Neural progenitor cell (in vitro differentiated cells): ENCODE data around the gene SPATA31D1. TPM values are rescaled to one million over a fixed set of nuclear protein-coding genes. Genes with fewer than 3 reads are reported as not detected.

ENCODE experiments used
- DNase-seq: peaks from one replicate; pipeline ENCODE4 v3.0.0-alpha.2; 2016; ENCODE audit warnings: low spot score
- H2AFZ ChIP-seq: fragments of 200-600 bp; sonication (generic); replicated peaks from 2 replicates; pipeline ENCODE4 v1.6.1; 2016; ENCODE audit warnings: antibody characterized with exemption
- H3F3A ChIP-seq: fragments of 200-600 bp; sonication (generic); 2 replicates; pipeline ENCODE4 v1.6.1; 2016; ENCODE audit warnings: antibody characterized with exemption, low read depth
- H3K27ac ChIP-seq: fragments of 200-600 bp; sonication (generic); 2 replicates; pipeline ENCODE4 v1.5.1; 2016; ENCODE audit warnings: mild to moderate bottlenecking
- H3K27me3 ChIP-seq: fragments of 200-600 bp; sonication (generic); 2 replicates; pipeline ENCODE4 v1.6.1; 2016; ENCODE audit warnings: mild to moderate bottlenecking, moderate library complexity
- H3K36me3 ChIP-seq: fragments of 200-600 bp; sonication (generic); 2 replicates; pipeline ENCODE4 v1.5.1; 2016
- H3K4me1 ChIP-seq: fragments of 200-600 bp; sonication (generic); 2 replicates; pipeline ENCODE4 v1.6.1; 2016; ENCODE audit warnings: mixed run types
- H3K4me2 ChIP-seq: fragments of 200-600 bp; sonication (generic); 2 replicates; pipeline ENCODE4 v1.6.1; 2016
- H3K4me3 ChIP-seq: fragments of 200-600 bp; sonication (generic); 2 replicates; pipeline ENCODE4 v1.5.1; 2016
- H3K79me2 ChIP-seq: fragments of 200-600 bp; sonication (generic); 2 replicates; pipeline ENCODE4 v1.6.1; 2016; ENCODE audit warnings: low read depth
- H3K9ac ChIP-seq: fragments of 200-600 bp; sonication (generic); 2 replicates; pipeline ENCODE4 v1.6.1; 2016
- H3K9me3 ChIP-seq: fragments of 200-600 bp; sonication (generic); 2 replicates; pipeline ENCODE4 v1.5.1; 2016; ENCODE audit warnings: low read depth
- H4K20me1 ChIP-seq: fragments of 200-600 bp; sonication (generic); 2 replicates; pipeline ENCODE4 v1.6.1; 2016; ENCODE audit warnings: low read depth
- H3K27ac Mint-ChIP-seq: 3 replicates; pipeline ENCODE4 v1.8.0; 2021; ENCODE audit warnings: mixed read lengths
- H3K27me3 Mint-ChIP-seq: 2 replicates; pipeline ENCODE4 v1.8.0; 2022; ENCODE audit warnings: low read depth, mild to moderate bottlenecking, inconsistent platforms, moderate library complexity, mixed read lengths; ENCODE audit not compliant: insufficient read depth
- H3K36me3 Mint-ChIP-seq: 3 replicates; pipeline ENCODE4 v1.8.0; 2021; ENCODE audit warnings: mixed read lengths
- H3K4me1 Mint-ChIP-seq: 3 replicates; pipeline ENCODE4 v1.8.0; 2021; ENCODE audit warnings: mixed read lengths
- H3K4me3 Mint-ChIP-seq: 3 replicates; pipeline ENCODE4 v1.8.0; 2021; ENCODE audit warnings: mild to moderate bottlenecking, moderate library complexity, mixed read lengths
- H3K9me3 Mint-ChIP-seq: 3 replicates; pipeline ENCODE4 v1.8.0; 2020; ENCODE audit warnings: mixed read lengths
- CTCF ChIP-seq: fragments of 200-600 bp; sonication (generic); IDR thresholded peaks from 2 replicates; pipeline ENCODE4 v1.5.1; 2017; ENCODE audit warnings: antibody characterized with exemption, mild to moderate bottlenecking
- EZH2 ChIP-seq: fragments of 200-600 bp; sonication (generic); IDR thresholded peaks from 2 replicates; pipeline ENCODE4 v1.6.1; 2017; ENCODE audit warnings: antibody characterized with exemption, mild to moderate bottlenecking, moderate library complexity
- EZH2phosphoT487 ChIP-seq: fragments of 200-600 bp; sonication (generic); IDR thresholded peaks from 2 replicates; pipeline ENCODE4 v1.6.1; 2017; ENCODE audit warnings: antibody characterized with exemption
- total RNA-seq: library from RNA; depleted of rRNA; stranded (reverse); fragments of >200 nt; gene quantifications from 2 replicates; pipeline ENCODE4 v1.2.3, GENCODE V29; 2015; ENCODE audit warnings: low replicate concordance

SPATA31D1 gene
- total RNA-seq, 1 donor from 2014 or later, result not detected

- no peak for DNase-seq
- H3K27me3 ChIP-seq, result no peaks in the 10 kb centered on the region
- H3K27ac Mint-ChIP-seq, result no peak overlapping the region
- no peaks in the 10 kb centered on the region for H3F3A ChIP-seq
- no peaks in the 10 kb centered on the region for H3K36me3 Mint-ChIP-seq
- H3K4me3 ChIP-seq, result no peak overlapping the region
- no peak overlapping the region for H3K27ac ChIP-seq
- H3K79me2 ChIP-seq, result no peaks in the 10 kb centered on the region
- H3K9me3 ChIP-seq, result no peaks in the 10 kb centered on the region
- H3K27me3 Mint-ChIP-seq, result no peaks in the 10 kb centered on the region
- H3K9ac ChIP-seq, result no peak overlapping the region
- H2AFZ ChIP-seq, result no peak overlapping the region
- H3K4me3 Mint-ChIP-seq, result no peak overlapping the region
- H4K20me1 ChIP-seq, result no peaks in the 10 kb centered on the region
- no peaks in the 10 kb centered on the region for H3K9me3 Mint-ChIP-seq
- H3K36me3 ChIP-seq, result no peaks in the 10 kb centered on the region
- TF ChIP-seq CTCF (no peak), EZH2phosphoT487 (no peak), EZH2 (no peak)
- peaks cover 7% of the 10 kb centered on the region for H3K4me1 Mint-ChIP-seq
- no peak overlapping the region for H3K4me2 ChIP-seq
- H3K4me1 ChIP-seq, result no peaks in the 10 kb centered on the region
These were observed 6.7 kb upstream of the SPATA31D1 start for GRCh38 chr9:81981883-81982282.

- no peaks in the 10 kb centered on the region for H3K79me2 ChIP-seq
- no peaks in the 10 kb centered on the region for H4K20me1 ChIP-seq
- Mint-ChIP-seq H3K4me3 (no peak overlapping the region), H3K27me3 (no peaks in the 10 kb centered on the region), H3K4me1 (peaks cover 7% of the 10 kb centered on the region), H3K36me3 (no peaks in the 10 kb centered on the region), H3K27ac (no peak overlapping the region), H3K9me3 (no peaks in the 10 kb centered on the region)
- TF ChIP-seq EZH2 (no peak), EZH2phosphoT487 (no peak), CTCF (no peak)
- H3K27ac ChIP-seq, result no peak overlapping the region
- no peaks in the 10 kb centered on the region for H3K27me3 ChIP-seq
- no peak overlapping the region for H3K4me2 ChIP-seq
- no peaks in the 10 kb centered on the region for H3K4me1 ChIP-seq
- H3K4me3 ChIP-seq, result no peak overlapping the region
- DNase-seq, result no peak
- no peaks in the 10 kb centered on the region for H3F3A ChIP-seq
- no peak overlapping the region for H3K9ac ChIP-seq
- no peaks in the 10 kb centered on the region for H3K36me3 ChIP-seq
- H2AFZ ChIP-seq, result no peak overlapping the region
- no peaks in the 10 kb centered on the region for H3K9me3 ChIP-seq
These were observed 3.6 kb upstream of the SPATA31D1 start for GRCh38 chr9:81984928-81985327.

GRCh38 chr9:81986051-81986450 lies 2.5 kb upstream of the SPATA31D1 start:
- H3K27ac Mint-ChIP-seq, result no peak overlapping the region
- TF ChIP-seq EZH2, result no peak

GRCh38 chr9:81989700-81990099 lies 1.1 kb downstream of the SPATA31D1 start:
- TF ChIP-seq EZH2phosphoT487 (no peak), CTCF (no peak), EZH2 (no peak)

More at GRCh38 chr9:81986051-81986450, 2.5 kb upstream of the SPATA31D1 start:
- Histone ChIP-seq H3K4me1 (no peaks in the 10 kb centered on the region), H3K27ac (no peak overlapping the region), H4K20me1 (no peaks in the 10 kb centered on the region), H3F3A (no peaks in the 10 kb centered on the region), H3K4me3 (no peak overlapping the region), H3K79me2 (no peaks in the 10 kb centered on the region), H3K9ac (no peak overlapping the region), H3K4me2 (no peak overlapping the region), H3K36me3 (no peaks in the 10 kb centered on the region), H2AFZ (no peak overlapping the region), H3K27me3 (no peaks in the 10 kb centered on the region), H3K9me3 (no peaks in the 10 kb centered on the region)
- Mint-ChIP-seq H3K4me3 (no peak overlapping the region), H3K27me3 (peaks cover 2% of the 10 kb centered on the region), H3K9me3 (peaks cover 4% of the 10 kb centered on the region), H3K4me1 (peaks cover 7% of the 10 kb centered on the region), H3K36me3 (peaks cover under 1% of the 10 kb centered on the region)
- no peak for DNase-seq

More at GRCh38 chr9:81989700-81990099, 1.1 kb downstream of the SPATA31D1 start:
- Mint-ChIP-seq H3K36me3 (peaks cover 2% of the 10 kb centered on the region), H3K27me3 (peaks cover 2% of the 10 kb centered on the region), H3K9me3 (peaks cover 9% of the 10 kb centered on the region), H3K4me3 (no peak overlapping the region), H3K4me1 (no peaks in the 10 kb centered on the region), H3K27ac (no peak overlapping the region)
- H3K9ac ChIP-seq, result no peak overlapping the region
- no peaks in the 10 kb centered on the region for H3K27me3 ChIP-seq
- DNase-seq, result no peak
- H3K9me3 ChIP-seq, result no peaks in the 10 kb centered on the region
- H3K4me1 ChIP-seq, result no peaks in the 10 kb centered on the region
- H4K20me1 ChIP-seq, result no peaks in the 10 kb centered on the region
- H3K27ac ChIP-seq, result no peak overlapping the region
- H3F3A ChIP-seq, result no peaks in the 10 kb centered on the region
- H3K4me3 ChIP-seq, result no peak overlapping the region
- no peaks in the 10 kb centered on the region for H3K36me3 ChIP-seq
- H3K79me2 ChIP-seq, result no peaks in the 10 kb centered on the region
- no peak overlapping the region for H3K4me2 ChIP-seq
- H2AFZ ChIP-seq, result no peak overlapping the region
